OCI-M1 (cell line): ENCODE measurements around the gene PTPRK.
"Not testable (repeated sequence)": the region's sequence is repeated elsewhere in the genome, so short reads cannot be mapped to it uniquely, and the experiment has no call there.

Experiments
- DNase-seq: peaks from one replicate; lab custom pipeline; 2025; lab: John Stamatoyannopoulos, UW

Gene PTPRK

DNA sequence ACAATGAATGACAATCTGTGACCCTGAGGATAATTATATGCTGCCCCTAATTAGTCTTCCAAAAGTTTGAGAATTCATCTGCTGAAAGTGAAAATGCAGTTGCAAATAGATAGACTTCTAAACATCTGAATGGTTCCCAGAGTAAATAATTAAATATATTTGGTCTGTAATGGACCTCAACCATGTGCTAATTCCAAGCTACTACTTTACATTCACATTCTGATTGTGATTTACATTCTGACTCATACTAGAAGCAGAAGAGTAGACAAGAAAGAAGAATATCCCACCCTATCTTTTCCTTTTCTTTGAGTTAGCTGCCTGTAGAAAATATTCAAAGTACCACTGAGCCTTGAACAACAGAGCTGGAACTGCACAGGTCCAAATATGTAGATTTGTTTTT, 80.8 kb downstream of the PTPRK start:
- no peak for DNase-seq

DNA sequence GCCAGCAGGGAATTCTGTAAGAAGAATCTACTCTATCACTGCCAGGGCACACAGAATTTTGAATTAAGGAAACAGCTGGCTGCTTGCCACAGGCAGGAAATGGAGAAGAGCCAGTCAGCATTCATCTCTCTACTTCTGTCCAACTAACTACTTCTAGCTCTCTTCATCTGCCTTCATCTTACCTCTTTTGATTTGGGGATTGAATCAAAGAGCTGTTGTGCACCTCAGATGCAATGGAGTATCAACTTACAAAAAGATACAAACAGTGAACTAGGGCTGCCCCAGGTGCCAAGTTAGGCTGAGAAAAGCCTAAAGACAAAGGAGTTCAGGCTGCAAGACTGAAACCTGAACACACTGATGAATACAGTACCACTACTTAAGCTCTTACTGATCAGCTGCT, 82.0 kb downstream of the PTPRK start:
- DNase-seq = peak; percentile 18

DNA sequence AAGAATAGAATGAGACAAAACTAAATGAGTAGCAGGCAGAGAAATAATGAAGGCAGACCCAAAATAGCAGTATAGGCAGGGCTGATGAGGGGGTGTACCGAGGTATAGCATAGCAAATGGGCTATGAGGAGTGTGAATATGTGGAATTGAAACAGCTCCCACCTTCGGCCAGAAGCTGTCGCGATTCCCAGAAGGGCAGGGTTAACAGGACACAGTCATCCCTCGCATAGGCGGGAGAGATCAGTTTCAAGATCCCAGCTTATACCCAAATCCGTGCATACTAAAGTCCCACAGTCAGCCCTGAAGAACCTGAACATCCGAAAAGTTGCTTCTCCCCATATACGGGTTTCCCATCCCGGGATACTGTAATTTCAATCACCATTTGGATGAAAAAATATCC, 82.7 kb downstream of the PTPRK start:
- no peak for DNase-seq

DNA sequence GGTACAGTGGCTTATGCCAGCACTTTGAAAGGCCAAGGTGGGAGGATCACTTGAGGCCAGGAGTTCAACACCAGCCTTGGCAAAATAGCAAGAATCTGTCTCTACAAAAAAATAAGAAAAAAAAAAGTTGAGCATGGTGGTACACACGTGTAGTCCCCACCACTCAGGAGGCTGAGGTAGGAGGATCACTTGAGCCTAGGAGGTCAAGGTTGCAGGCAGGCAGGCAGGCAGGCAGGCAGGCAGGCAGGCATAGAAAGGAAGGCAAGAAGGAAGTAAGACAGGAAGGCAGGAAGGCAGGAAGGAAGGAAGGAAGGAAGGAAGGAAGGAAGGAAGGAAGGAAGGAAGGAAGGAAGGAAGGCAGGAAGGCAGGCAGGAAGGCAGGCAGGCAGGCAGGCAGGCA, 85.6 kb downstream of the PTPRK start:
- DNase-seq = not testable (repeated sequence)

DNA sequence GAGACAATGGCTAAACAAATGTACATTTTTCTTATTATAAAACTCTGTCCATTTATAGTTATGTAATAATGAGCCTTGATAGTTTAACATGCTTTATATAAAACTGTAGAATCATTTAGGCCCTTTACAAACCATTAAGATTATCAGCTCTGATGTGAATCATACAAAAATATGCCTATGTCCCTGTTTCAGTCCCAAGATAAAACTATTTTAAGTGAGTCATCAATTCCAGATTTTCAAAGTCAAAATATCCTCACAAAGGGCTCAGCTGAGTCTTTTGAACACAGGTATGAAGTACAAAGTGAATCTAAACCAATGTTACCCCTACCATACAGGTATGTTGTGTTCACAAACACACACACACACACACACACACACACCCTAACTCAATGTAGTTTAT, 88.0 kb downstream of the PTPRK start:
- no peak for DNase-seq

DNA sequence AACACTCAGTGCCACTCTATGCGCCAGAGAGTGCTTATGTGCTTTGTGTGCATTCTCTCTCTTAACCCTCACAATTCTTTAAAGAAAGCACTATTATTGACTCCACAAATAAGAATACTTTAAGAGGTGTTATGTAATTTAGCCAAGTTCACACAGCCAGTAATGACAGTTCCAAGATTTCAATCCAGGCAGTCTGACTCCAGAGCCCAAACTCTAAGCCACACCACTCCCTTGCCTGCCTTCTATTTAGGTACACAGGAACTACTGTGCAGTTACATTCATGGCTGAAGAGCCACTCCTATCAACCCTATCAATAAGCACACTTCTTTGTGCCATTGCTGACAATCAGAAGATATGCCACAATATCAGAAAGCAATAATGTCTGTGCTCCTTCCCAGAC, 93.3 kb downstream of the PTPRK start:
- DNase-seq = no peak

DNA sequence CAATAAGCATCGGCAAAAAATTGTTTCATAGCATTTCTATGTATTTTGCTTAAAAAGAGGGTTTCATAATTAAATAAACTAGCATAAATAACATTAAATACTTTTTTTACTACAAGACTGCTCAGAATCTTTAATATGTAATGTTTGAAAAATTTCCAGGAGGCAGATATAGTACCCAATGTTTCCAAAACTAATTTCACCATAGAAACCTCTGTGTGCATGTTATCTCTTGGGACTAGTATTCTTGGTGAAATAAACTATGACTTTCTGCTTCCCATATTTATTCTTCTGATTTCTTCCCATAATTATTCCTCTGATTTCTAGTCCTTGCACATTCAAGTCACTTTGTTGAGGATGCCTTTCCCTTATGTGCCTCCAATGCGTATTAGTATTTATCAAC, 94.5 kb downstream of the PTPRK start:
- no peak for DNase-seq

DNA sequence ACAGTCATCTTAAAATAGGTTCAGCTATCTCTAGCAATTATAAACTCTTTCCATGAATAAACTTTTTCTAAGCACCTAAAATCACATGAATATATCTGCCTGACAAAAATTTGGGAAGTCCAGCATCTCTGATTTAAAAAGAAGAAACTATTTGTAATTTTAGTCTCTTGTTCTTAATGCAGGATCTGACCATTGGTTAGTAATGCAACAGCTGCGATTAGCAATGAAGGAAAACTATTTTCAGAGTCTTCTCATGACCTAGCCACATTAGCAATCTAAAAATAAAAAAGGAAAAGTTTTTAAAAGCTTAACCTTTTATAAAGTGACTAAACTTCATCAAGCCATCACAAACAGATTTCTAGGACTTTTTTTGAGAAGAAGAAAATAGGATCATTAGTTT, 97.5 kb downstream of the PTPRK start:
- no peak for DNase-seq

DNA sequence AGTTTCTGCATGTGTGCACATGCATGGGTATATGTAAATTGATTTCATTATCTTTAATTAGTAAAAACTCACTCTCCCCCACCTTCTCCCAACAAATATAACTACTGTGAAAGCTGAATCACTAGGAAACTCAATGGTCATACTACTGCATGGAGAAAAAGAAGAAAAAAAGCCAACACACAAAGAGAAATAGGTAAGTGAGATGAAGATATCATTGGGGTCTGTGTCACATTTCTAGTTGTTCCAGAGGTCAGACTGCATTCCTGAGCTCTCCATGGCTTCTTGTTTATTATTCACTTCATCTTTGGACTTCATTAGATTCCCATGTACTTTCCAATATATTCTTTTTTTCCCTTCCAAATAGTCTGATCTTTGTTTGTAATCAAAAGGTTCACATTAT, 98.2 kb downstream of the PTPRK start:
- DNase-seq = no peak

DNA sequence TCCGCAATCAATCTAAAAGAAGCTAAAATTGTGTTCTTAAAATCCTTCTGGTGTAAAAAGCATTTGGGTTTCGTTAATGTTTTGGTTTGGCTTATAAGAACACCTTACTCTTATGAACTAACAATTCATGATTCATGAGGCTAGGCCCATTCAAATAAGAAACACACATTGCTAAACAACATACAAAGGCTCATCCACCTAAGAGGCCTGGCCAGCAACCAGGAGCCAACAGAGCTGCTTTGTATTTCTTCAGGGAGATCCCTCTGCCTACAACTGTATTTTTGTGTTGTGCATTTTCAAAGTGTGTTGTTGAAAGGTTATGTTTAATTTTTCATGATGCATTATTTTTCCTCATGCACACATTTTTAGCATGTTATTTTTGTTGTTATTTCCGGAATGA, 98.6 kb downstream of the PTPRK start:
- no peak for DNase-seq

DNA sequence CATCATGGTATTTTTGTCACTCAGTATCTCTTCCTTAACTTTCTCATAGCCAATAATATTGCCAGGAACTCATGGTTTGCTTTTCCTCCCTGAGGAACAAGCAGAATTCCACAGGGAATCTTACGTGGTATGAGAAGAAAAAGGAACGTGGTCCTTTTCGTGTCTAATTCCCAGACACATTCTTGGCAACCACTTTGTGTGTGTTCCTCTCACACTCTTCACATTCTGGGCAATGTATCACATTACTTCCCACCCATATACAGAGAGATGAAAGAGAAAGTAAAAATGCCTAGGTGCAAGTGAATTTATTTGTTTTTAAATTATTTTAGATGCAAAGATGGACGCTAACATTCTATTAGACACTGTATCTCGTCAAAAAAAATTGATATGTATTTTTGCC, 102.7 kb downstream of the PTPRK start:
- DNase-seq = peak; percentile 63

DNA sequence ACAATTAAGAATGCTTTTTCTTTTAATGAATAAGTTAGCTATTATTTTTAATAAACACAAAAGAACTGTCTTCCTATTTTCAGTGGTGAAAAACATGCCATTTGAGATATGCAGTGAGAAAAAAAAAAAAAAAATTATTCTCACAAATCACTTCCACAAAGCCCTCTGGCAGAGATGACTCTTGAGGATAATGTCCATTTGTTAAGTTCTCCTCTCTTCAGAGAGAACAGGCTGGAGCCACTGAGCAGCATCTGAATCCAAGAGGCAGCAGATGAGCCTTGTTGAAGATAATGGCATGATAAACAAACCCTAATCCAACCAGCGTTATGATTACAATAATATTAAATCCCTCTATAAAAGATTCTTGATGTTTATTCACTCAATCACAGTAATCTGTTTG, 105.0 kb downstream of the PTPRK start:
- no peak for DNase-seq

DNA sequence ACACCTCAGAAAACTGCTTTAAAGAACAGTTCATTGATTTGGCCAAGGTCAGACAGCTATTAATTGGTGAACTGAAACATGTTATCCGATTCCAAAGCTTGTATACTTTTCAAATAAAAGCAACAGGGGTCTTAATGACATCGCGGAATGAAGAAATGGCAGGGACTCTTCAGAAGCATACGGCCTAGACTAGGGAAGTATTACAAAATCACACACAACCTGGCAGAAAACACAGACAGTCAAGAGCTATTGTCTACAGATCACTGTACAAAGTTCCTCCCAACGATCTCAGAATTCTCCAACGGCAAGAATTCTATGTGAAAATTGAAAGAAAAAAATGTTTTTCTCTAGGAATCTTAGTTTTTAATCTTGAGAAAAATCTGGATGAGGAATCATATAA, 105.5 kb downstream of the PTPRK start:
- no peak for DNase-seq

DNA sequence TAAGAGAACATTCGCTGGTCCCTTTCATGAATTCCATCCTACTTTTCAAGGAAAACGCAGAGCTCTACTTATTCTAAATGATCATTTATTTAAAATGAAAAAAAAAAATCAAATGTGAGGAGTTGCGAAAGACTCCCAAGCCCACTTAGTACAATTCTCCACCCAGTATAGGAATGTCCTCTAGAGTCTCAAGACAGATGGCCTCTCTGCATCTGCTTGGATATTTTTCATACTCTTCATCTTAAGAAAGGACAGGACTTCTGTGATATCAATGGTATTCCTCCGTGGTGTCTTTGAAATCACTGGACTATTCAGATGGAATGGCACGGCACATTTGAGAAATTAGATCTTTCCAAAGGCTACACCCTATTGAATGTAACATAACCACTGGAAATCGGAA, 107.1 kb downstream of the PTPRK start:
- DNase-seq = no peak

DNA sequence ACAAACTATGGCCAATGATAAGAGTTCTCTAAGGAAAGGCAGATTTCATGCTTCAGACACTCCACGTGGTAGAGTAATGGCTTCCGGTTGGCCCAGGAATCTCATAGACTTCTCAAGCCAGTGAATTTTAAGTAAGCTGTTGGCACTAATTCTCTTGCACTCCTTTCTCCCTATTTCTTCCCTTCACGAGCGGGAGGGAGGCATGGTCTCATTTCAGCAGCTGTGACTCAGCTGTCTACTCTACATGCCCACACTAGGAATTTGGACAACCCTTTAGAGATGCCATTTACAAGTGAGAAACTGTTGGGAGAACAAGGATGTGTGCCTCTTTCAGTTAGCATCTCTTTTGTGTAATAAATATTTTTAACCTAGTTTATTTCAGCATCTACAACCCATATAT, 107.7 kb downstream of the PTPRK start:
- no peak for DNase-seq

DNA sequence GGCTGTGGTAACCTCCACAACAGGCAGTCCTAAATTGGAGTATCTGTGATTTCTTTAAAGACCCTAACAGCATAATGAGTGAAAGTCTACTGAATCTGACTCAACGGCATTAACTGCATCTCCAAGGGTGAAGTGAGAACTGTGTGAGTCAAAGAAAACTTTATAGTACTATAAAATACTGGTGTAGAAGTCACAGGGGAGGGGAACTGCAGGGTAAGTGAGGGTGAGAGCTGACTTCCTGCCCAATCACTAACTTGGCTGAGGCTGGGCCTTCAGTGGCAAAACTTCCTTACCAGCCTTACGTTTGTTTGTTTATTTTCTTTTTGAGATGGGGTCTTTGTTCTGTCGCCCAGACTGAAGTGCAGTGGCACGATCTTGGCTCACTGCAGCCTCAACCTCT, 109.8 kb downstream of the PTPRK start:
- no peak for DNase-seq

DNA sequence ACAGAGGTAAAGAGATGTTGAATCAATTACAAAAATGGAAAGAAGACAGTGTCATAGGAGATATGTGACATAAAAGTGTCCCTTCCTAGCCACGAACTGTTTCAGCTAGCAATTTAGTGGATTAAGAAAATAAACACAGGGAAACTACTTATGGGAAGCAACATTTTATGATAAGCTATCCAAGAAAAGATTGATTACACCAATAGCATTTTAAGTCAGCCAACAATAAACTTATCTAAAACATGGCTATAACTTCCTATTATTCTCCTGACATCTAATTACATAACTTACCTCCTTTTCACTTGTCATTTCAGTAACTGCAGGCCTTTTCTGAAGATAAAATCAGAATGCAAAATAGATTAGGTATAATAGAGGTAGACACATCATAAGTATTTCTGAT, 111.4 kb downstream of the PTPRK start:
- DNase-seq = no peak

DNA sequence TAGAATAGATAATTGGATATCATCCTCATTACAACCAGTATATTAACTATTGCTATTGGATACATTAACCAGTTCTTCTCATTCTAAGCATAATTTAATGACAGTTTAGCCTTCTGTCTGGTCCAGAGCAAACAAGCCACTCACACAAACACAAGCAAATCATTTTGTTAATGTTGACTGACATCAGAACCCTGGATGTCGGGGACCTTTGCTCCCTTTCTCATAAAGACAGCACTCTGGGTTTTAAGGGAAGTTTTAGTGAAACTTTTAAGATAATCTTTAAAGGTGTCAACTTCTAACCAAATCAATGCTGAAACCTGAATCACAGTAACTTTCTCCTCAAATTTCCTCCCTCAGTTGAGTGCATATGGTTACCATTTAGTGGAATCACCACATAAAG, 113.9 kb downstream of the PTPRK start:
- no peak for DNase-seq

DNA sequence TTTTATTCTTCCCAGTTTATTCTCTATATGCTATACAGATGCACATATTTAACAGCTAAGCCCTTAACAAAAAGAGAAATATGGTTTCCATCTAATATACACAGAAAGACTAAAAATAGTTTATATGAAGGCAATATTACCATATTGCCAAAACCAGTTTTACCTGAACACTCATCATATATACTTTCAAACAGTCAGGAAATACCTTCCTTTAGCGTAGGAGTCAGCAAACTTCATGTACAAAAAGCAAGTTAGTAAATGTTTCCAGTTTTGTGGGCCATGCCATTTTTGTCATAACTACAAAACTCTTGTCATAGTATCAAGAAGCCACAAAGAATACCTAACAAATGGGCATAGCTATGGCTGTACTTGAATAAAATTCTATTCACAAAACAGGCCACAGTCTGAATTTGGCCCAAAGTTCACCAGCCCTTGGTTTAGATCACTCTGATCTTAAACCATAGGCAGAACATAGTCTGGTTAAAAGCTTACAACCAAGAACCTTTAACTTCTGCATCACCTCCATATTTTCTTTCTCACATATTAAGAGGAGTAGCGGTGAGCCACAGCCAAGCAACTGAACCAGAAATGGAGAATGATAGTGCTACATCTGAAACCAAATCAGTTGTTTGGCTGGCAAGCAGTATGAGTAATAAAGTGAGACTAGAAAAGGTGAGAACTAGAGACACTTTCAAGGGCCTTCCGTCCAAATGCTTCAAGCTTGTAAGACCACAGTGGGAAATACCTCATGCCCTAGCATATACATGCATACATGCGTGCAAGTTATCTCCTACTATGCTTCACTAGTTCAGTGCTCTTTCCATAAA, 116.6 kb downstream of the PTPRK start:
- DNase-seq = no peak

DNA sequence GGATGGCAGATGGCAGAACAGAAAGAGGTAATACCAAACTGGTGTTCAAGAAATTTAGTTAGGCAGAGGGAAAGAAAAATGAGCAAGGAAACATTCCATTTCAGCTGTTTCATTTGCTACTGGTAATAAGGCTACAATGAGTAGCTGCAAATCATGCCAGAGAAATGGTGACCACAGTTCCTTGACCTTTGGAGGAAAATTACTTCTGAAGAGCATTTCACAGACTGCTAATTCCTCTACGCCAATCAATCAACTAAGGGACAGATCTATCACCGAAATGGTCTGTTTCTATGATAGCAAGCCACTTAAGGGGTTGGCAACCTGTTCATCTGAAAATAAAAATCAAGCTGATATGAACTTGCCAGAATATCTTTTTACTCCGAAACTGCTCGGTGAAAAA, 119.5 kb downstream of the PTPRK start:
- peak; percentile 38 for DNase-seq

DNA sequence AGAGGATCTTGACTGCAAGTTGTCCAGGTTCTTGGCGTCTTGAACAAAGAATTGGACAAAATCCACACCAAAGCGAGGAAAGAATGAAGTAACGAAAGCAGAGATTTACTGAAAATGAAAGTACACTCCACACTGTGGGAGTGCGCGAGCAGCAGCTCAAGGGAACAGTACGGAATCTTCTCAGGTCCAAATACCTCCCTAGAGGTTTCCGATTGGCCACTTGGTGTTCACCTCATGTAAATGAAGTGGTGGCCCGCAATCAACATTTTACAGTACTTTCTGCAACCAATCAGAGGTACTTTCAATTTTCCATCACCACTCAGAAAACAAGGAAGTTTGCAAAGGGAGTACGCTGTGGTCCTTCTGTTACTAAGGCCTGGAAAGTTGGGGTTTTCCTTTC, 122.4 kb downstream of the PTPRK start:
- DNase-seq = peak; percentile 95

DNA sequence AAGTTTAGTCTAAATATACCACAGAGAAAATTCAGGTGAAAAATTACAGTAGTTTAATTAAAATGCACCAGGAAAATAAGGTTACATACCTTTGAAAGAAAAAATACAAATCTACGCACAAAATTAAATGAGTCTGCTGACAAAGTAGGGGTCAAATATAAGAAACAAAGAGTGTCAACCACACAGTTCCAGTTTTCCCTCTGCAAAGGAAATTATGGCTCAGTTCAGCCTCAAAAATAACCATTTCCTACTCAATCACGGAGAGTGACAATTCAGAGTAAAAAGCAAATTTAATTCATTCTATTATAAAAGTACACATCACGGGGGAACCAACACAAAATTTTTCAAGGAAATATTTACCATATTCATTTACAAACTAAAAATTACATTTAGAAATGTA, 124.8 kb downstream of the PTPRK start:
- DNase-seq = no peak

DNA sequence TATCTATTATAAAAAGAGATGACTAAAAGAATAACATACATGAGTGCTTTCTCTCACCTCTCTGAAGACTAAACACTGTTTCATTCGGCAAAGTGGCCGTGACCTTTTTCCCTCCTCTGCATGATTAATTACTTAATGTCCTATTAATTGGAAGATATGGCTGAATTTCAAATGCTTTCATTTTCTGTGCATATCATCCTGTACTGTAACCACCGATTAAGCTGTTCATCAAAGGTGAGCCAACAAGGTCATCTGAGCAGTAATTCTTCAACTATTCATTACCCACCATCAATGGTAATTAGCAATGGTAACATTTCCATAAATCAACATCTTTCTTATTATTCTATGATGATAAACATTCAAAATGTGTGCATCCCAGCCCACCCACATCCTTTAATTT, 125.2 kb downstream of the PTPRK start:
- no peak for DNase-seq

DNA sequence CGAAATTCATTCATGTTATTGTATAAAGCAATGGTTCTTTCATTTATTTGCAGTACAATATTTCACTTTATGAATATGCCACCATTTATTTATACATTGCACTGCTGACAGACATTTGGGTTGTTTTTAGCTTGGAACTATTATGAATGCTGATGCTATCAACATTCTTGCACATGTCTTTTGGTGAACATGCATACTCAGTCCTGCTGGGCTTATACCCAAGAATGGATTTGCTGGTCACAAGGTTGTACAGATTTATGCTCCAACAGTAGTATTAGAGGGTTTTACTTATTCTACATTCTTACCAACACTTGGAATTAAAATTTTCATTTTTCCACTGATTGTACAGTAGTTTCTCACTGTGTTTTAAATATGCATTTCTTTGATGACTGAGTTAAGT, 126.2 kb downstream of the PTPRK start:
- DNase-seq = no peak
